GM12892 (cell line): ENCODE results near the gene EFEMP2. TPM values are rescaled to one million over a fixed set of nuclear protein-coding genes. Genes with fewer than 3 reads are reported as not detected.

ENCODE experiments used
- DNase-seq: peaks from one replicate; pipeline ENCODE4 v3.0.0; 2011; ENCODE audit not compliant: insufficient read length
- FAIRE-seq: peaks from 2 replicates; lab custom pipeline; 2011; peaks lifted over from hg19 to GRCh38; lab: Jason Lieb, UNC
- POLR2A ChIP-seq: IDR thresholded peaks from 2 replicates; pipeline ENCODE4 v1.6.1; 2011; ENCODE audit warnings: low read depth, low read length, control low read depth
- POLR2AphosphoS5 ChIP-seq: IDR thresholded peaks from 2 replicates; pipeline ENCODE4 v1.6.1; 2011; ENCODE audit warnings: low read depth, low read length, control low read depth
- TAF1 ChIP-seq: IDR thresholded peaks from 2 replicates; pipeline ENCODE4 v1.6.1; 2011; ENCODE audit warnings: low read depth, mild to moderate bottlenecking, control low read depth, low read length, borderline replicate concordance
- polyA plus RNA-seq: library from polyadenylated mRNA; unstranded; fragments of >200 nt; gene quantifications from one replicate; pipeline ENCODE4 v1.2.1, GENCODE V29; 2012; ENCODE audit warnings: missing spikeins, inconsistent platforms; ENCODE audit not compliant: missing spikeins

The EFEMP2 gene
- polyA plus RNA-seq, result 8.5 TPM

DNA sequence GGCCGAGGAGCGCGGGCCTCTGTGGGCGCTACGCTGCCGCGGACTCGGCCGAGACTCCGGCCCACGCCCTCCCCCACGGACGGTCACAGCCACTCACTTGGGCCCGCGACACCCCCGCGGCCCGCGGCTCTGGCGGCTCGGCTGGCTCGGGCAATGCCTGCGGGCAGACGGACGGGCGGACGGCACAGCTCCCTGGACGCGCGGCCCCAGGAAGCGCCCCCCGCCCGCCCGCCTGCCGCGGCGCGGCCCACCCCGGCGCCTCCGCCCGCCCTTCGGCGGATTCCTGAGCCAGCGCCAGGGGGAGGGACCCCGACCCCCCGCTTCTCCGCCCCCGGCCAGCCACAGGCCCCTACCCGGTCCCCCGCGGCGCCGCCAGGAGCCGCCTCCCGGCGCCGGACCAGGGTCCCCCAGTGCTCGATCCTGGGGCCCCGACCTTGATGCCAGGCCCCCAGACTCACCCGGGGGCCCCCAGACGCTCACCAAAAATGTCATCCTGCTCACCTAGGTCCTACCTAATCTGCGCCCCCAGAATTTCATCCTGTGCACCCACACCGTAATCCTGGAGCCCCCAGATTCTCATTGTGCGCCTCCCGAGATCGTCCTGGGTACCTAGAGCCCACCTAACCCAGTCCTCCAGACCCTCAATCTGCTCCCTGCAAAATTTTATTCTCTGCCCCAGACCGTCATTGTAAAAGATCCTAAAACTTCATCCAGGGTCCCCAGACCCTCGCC, at the start of gene EFEMP2:
EFEMP2 (minus strand) TSS at position 215 of the 732 bp plus-strand sequence. CDS start 446 bp downstream, outside the sequence.
- no peak for FAIRE-seq
- DNase-seq, result no peak
- TF ChIP-seq POLR2A, result no peak

DNA sequence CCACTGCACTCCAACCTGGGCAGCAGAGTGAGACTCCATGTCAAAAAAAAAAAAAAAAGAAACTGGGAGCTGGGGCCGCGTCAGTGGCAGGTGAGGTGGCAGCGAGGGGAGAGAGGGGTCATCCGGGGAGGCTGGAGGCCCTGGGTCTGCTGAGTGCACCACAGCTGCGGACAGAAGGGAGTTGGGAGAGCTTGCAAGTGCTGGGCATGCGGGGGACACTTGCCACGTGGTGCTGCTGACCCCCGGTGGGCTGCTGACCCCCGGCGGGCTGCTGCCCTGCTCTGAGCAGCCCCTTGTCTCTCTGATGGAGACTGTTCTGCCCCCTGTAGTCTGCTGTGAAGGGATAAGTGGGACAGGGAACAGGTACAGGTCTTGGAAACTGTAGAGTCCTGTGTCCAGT, 49.3 kb upstream of the EFEMP2 start:
- FAIRE-seq (no peak), DNase-seq (no peak)
- TF ChIP-seq POLR2A (no peak), TAF1 (no peak), POLR2AphosphoS5 (no peak)

DNA sequence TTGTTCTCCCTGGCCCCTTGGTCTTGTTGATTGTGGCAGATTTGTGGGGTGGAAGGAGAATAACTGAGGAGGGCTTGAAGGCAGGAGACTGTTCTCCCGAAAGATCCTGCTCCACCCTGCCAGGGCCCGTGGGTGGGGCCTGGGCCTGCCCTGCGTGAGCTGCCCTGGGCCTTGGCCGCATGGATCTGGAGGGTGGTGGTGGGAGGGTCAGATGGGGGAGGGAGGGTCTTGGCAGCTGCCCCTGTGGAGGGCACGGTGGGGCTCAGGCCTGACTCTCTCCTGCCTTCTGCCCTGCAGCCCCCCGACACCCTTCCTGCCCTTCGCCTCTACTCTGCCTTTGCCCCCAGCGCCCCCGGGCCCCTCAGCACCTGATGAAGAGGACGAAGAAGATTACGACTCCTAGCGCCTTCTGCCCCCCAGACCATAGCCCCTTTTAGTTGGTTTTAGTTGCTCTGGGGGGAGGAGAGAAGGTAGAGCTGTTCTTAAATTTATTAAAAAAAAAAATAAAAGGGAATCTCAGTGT, 48.5 kb upstream of the EFEMP2 start:
- DNase-seq, result no peak
- no peak for FAIRE-seq
- no peak for TF ChIP-seq POLR2AphosphoS5

DNA sequence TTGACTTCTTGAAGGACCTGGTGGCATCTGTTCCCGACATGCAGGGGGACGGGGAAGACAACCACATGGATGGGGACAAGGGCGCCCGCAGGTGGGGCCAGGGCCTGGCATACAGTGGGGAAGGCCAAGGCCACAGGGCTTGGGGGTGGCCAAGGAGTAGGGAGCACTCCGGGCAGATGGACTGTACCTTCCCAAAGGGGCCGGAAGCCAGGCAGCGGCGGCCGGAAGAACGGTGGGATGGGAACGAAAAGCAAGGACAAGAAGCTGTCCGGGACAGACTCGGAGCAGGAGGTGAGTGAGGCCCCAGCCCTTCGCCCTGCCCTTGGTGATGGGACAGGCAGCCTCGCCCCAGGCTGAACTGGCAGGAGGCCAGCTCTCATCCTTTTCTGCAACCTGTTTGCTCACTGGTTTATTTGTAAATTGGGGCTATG, 47.8 kb upstream of the EFEMP2 start:
- TF ChIP-seq POLR2A (no peak), TAF1 (no peak)
- DNase-seq (no peak), FAIRE-seq (no peak)

DNA sequence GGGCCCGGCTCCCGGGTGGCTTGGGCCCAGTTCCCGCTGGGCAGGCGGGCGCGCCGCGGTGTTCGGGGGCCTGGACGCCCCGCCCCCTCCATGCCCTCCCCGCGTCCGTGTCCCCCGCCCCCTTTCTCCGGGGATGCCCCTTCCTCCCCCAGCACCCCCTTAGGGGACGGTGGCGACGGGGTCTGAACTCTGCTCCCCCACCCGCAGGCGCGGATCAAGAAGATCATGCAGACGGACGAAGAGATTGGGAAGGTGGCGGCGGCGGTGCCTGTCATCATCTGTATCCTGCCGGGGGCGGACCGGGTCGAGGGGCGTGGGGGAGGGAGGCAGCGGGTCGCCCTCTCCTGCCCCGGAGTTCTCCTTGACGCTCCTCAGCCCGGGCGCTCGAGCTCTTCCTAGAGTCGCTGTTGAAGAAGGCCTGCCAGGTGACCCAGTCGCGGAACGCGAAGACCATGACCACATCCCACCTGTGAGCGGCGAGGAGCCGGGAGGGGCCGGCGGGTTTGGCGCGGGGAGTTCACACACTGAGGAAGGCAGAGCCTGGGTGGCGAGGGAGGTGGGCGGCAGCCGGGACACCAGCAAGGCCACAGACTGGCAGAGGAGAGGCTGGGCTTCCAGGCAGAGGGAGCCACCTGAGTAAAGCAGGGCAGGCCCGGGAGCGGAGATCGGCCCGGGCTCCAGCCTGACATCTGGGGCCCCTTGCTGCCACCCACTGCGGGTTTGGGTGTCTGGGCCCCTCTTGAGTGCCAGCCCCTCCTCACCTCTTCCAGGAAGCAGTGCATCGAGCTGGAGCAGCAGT, 47.2 kb upstream of the EFEMP2 start:
- TF ChIP-seq TAF1, result 0 out of 2 replicates have a peak, but pooled peaks have one; percentile 30
- TF ChIP-seq POLR2A, result no peak
- TF ChIP-seq POLR2AphosphoS5, result no peak
- peak; percentile 74 for DNase-seq
- FAIRE-seq, result no peak

DNA sequence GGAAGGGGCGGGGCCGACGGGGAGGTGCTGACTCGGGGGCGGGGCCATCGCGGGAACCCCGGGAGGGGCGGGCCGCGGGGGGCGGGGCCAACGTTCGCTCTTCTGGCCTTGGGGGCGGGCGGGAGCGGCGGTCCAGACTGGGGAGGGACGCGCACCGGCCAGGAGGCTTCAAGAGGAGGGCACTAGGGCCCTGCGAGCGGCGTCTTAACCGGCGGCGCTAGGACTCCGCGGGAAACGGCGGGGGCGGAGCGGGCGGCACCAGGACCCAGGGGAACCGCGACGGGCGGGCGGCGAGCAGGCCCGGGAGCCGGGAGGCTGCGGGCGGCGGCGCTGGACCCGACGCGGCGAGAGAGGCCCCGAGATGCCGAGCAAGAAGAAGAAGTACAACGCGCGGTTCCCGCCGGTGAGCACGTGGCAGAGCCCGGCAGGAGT, 46.6 kb upstream of the EFEMP2 start, which contains the start of gene DRAP1:
DRAP1 (plus strand) TSS at position 286 of the 432 bp plus-strand sequence; CDS start at position 362, 76 bp downstream.
- DNase-seq (peak; percentile 97), FAIRE-seq (no peak)
- TF ChIP-seq POLR2A, result peak; percentile 46; the same call in 1 of the 2 replicates
- no peak for TF ChIP-seq POLR2AphosphoS5

DNA sequence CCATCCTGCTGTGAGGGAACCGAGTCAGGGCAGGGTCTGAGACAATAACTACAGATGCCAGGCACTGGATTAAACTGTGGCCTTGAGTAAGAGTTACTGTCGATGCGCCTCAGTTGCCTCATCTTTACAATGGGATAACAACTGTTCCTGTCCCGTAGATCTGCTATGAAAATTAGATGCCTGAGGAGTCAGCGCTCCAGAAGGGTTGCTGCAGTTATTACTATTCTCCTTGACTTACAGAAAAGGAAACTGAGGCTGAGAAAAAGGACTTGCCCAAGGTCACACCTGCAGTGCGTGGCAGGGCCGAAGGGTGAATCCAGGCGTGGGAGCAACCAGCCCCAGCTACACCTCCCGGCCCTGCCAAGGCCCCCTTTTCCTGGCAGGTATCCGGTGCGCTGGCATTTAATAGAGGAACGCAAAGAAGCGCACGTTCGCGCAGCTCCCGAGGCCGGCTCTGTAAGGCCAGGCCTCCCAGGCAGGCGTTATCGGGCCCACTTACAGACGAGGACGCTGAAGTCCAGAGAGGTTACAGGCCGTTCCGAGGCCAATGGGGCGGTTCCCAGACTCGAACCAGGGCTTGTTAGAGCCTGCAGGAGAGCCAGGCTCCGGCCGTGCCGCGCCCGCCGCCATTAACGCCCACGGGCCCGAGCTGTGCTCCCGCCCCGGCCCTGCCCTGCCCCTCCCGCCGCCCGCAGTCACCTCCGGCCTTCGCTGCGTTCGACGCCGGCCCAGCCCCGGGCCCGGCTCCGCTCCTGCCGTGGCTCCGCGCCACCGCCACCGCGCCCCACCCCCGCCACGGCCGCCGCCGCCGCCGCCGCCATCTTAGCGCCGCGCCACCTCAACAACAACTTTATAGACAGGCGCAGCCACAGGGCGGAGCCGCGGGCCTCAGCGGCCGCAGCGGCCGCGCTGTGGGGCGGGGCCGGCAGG, 45.9 kb upstream of the EFEMP2 start, which contains the start of gene C11orf68:
C11orf68 (minus strand) TSS at position 852 of the 930 bp plus-strand sequence; CDS start at position 821, 31 bp downstream.
- FAIRE-seq (peak; percentile 96), DNase-seq (no peak)
- TF ChIP-seq POLR2AphosphoS5 (no peak), POLR2A (peak; percentile 46; the same call in 1 of the 2 replicates), TAF1 (peak; percentile 22; the same call in 1 of the 2 replicates)

DNA sequence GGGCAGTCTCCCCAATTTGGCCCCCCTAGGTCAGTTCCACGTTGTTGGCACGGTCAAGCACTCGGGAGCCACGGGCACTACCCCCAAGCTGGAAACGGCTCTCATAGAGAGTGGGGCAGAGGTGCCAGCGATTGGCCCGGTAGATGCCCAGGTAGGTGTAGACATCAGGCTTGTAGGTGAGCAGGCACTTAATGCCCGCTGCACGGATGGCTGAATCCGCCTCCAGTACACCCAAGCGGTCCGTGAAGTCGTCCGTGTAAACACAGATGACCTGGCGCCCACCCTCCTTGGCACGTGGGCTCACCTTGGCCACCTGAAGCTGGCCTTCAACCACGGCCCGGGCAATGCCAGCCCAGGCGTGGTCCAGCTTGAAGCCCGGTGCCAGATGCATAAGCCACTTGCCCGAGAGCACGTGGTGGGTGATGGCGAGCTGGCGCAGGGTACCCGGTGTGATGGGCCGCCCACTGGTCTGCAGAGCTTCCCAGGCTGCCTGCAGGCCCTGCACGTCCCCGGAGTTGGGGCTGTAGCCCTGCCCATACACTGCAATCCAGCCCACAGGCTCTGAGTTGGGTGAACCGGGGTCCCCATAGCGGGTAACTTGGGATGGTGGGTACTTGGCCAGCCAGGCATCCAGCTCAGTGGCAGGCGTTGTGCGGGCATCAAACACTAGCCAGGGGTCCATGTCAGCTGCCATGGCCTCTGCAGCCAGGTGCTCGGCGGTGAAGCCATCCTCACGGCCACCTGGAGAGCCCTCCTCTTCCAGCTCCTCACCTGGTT, 45.0 kb upstream of the EFEMP2 start:
- DNase-seq (no peak), FAIRE-seq (peak; percentile 63)
- no peak for TF ChIP-seq POLR2AphosphoS5
- no peak for TF ChIP-seq POLR2A
- TF ChIP-seq TAF1, result no peak

DNA sequence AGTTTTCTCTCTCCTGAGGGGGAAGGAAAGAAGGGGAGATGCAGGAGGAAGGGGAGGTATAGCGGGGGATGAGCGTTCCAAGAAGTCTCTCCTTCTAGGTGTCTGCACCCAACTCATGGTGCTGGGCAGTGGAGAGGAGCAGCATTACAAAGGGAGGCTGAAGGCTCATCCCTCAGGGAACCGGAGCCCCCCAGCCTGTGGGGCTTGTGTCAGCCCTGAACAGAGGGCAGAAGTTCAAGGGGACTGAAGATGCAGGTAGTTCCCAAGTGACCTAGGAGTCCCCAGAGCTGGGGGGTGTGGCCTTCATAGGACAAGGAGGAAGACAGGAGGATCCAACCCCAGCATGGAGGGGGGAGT, 44.5 kb upstream of the EFEMP2 start:
- DNase-seq (no peak), FAIRE-seq (no peak)
- TF ChIP-seq POLR2A (no peak), TAF1 (no peak), POLR2AphosphoS5 (no peak)

DNA sequence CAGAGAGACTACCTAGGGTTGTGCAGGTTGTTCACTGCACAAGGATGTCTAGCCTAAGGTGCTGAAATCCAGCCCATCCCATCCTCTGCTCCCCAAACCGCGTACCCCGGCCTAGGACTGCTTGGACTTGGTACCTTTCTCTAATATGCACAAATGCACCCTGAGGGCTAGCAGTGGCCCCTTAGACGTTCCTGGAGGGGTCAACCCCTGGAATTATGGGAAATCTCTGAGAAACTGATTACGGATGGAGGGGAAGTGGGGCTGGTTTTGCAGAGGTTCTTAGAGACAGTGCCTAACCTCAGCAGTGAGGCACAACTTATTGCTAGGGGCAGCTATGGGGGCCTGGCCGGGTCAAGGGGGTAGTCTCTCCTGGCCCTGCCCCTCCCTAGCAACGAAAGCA, 43.8 kb upstream of the EFEMP2 start:
- DNase-seq (no peak), FAIRE-seq (no peak)
- no peak for TF ChIP-seq POLR2AphosphoS5

DNA sequence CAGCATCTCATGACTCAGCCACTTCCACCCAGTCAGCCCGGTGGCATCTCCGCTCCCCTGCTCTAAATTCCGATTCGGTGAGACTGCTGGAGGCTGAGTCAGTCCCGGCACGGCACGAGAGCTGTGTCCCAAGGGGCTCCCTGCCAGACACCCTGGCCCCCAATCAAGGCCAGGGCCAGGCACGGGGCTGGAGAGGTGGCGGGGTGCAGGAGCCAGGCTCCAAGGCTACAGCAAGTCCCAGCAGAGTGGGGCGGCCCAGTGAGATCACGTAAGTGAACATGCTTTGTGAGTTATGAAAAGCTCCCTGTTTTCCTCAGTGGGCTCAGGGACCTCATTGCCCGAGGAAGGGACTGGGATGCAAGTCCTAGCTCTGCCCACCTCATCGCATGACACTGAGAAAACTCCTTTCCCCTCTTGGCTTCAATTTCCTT, 43.2 kb upstream of the EFEMP2 start:
- FAIRE-seq, result no peak
- DNase-seq, result no peak
- TF ChIP-seq TAF1 (no peak), POLR2A (no peak), POLR2AphosphoS5 (no peak)
